GM12878 (cell line): ENCODE results near the gene ATP10D. TPM values are rescaled to one million over a fixed set of nuclear protein-coding genes. Genes with fewer than 3 reads are reported as not detected.

Source experiments
- ASH2L ChIP-seq: fragments of 300-600, 200-600 bp; sonication (generic); IDR thresholded peaks from 2 replicates; pipeline ENCODE4 v1.6.1; 2017; ENCODE audit warnings: low read depth, mild to moderate bottlenecking, borderline replicate concordance
- BRCA1 ChIP-seq: IDR thresholded peaks from 2 replicates; pipeline ENCODE4 v1.6.1; 2011; ENCODE audit warnings: low read depth, low read length, improper control_type of control experiment
- CREM ChIP-seq: IDR thresholded peaks from 2 replicates; pipeline ENCODE4 v1.6.1; 2014; ENCODE audit warnings: antibody characterized with exemption, low read depth
- KAT2A ChIP-seq: conservative IDR thresholded peaks from 2 replicates; pipeline ENCODE4 v1.6.1; 2011; ENCODE audit warnings: low read depth, low read length; ENCODE audit not compliant: control insufficient read depth
- KDM1A ChIP-seq: fragments of 200-600 bp; sonication (generic); IDR thresholded peaks from 2 replicates; pipeline ENCODE4 v1.6.1; 2016; ENCODE audit warnings: borderline replicate concordance
- NKRF ChIP-seq: fragments of 450-650 bp; conservative IDR thresholded peaks from 2 replicates; pipeline ENCODE4 v1.6.1; 2017; ENCODE audit warnings: mild to moderate bottlenecking, moderate library complexity
- PBX3 ChIP-seq: IDR thresholded peaks from 2 replicates; pipeline ENCODE4 v1.6.1; 2011; ENCODE audit warnings: mild to moderate bottlenecking, low read depth, low read length, moderate library complexity; ENCODE audit not compliant: insufficient replicate concordance
- POLR2A ChIP-seq: IDR thresholded peaks from 2 replicates; pipeline ENCODE4 v1.6.1; 2011; ENCODE audit warnings: low read depth, mild to moderate bottlenecking, low read length
- POLR2AphosphoS2 ChIP-seq: IDR thresholded peaks from 2 replicates; pipeline ENCODE4 v1.6.1; 2011; ENCODE audit warnings: low read depth, mild to moderate bottlenecking, low read length, improper control_type of control experiment, moderate library complexity
- PRDM15 ChIP-seq: fragments of 450-650 bp; formaldehyde crosslinking; IDR thresholded peaks from 2 replicates; pipeline ENCODE4 v1.4.0; 2020; ENCODE audit warnings: mild to moderate bottlenecking, moderate library complexity
- RAD51 ChIP-seq: fragments of 450-650 bp; IDR thresholded peaks from 2 replicates; pipeline ENCODE4 v1.6.1; 2016; ENCODE audit warnings: moderate library complexity, mild to moderate bottlenecking, inconsistent platforms
- RB1 ChIP-seq: fragments of 450-650 bp; formaldehyde crosslinking; IDR thresholded peaks from 2 replicates; pipeline ENCODE4 v1.6.1; 2017; ENCODE audit warnings: mild to moderate bottlenecking, borderline replicate concordance
- RBBP5 ChIP-seq: fragments of 200-600 bp; sonication (generic); conservative IDR thresholded peaks from 2 replicates; pipeline ENCODE4 v1.6.1; 2016
- SMARCA5 ChIP-seq: fragments of 450-650 bp; IDR thresholded peaks from 2 replicates; pipeline ENCODE4 v1.6.1; 2017; ENCODE audit warnings: mild to moderate bottlenecking
- TARDBP ChIP-seq: IDR thresholded peaks from 2 replicates; pipeline ENCODE4 v1.6.1; 2016; ENCODE audit warnings: borderline replicate concordance
- TCF3 ChIP-seq: IDR thresholded peaks from 2 replicates; pipeline ENCODE4 v1.6.1; 2012; ENCODE audit warnings: low read depth, mild to moderate bottlenecking, low read length, borderline replicate concordance; ENCODE audit not compliant: insufficient read depth
- USF2 ChIP-seq: IDR thresholded peaks from 2 replicates; pipeline ENCODE4 v1.6.1; 2011; ENCODE audit warnings: low read depth, low read length, improper control_type of control experiment, borderline replicate concordance
- ZNF687 ChIP-seq: fragments of 450-650 bp; IDR thresholded peaks from 2 replicates; pipeline ENCODE4 v1.6.1; 2017; ENCODE audit warnings: mild to moderate bottlenecking, moderate library complexity
- polyA plus RNA-seq, 11 experiments: library from polyadenylated mRNA; depleted of rRNA in 4 of 11; unstranded in 6 of 11; stranded (reverse) in 5 of 11; fragments of >200 nt; fragmentation: Nextera tagmentation in 4 of 11; fragmentation: Illumina TruSeq in 1 of 11; extraction: Ambion mirVana in 4 of 11; extraction: Trizol in 1 of 11; gene quantifications; 1 replicate in 1 of 11; 2 replicates in 10 of 11; pipeline versions ENCODE4 v1.2.1 to v1.2.3, GENCODE V29; 2011 to 2016; ENCODE audit warnings: inconsistent platforms in 2 of 11, missing spikeins in 2 of 11, low read depth in 1 of 11
- total RNA-seq, 4 experiments: library from RNA; depleted of rRNA in 3 of 4; stranded (reverse); fragments of >200 nt in 3 of 4; fragmentation: Illumina TruSeq in 1 of 4; extraction: Trizol in 1 of 4; gene quantifications; 2 replicates each; pipeline versions ENCODE4 v1.2.1 to v1.2.3, GENCODE V29; 2013 to 2021

The ATP10D gene
- total and polyA plus RNA-seq, 10 of the 15 experiments (the other 5 are each of a cell fraction or from before 2014, with no cell fraction given): 10.2 to 50.3 (median 19.1) TPM

GRCh38 chr4:47463235-47463956 lies 21.7 kb upstream of the ATP10D start, which contains the start of gene COMMD8 (continued):
- TF ChIP-seq ZNF687 (peak; percentile 71; the same call in 1 of the 2 replicates), ASH2L (peak; percentile 94), TCF3 (0 out of 2 replicates have a peak, but pooled peaks have one; percentile 20), TARDBP (0 out of 2 replicates have a peak, but pooled peaks have one; percentile 27), USF2 (peak; percentile 99), NKRF (peak; percentile 82), POLR2A (peak; percentile 96), PBX3 (peak; percentile 5), RB1 (peak; percentile 81; the same call in 1 of the 2 replicates), KAT2A (no peak), SMARCA5 (no peak), RAD51 (peak; percentile 100), CREM (no peak), POLR2AphosphoS2 (peak; percentile 82), KDM1A (no peak), PRDM15 (no peak), RBBP5 (no peak), BRCA1 (no peak)
